Measurements from ENCODE around the gene CPXM1. TPM values are rescaled to one million over a fixed set of nuclear protein-coding genes. Genes with fewer than 3 reads are reported as not detected.

CPXM1 gene
- total RNA-seq, 1 experiment from 2014 or later = 105 TPM

GRCh38 chr20:2756056-2756611 is 44.3 kb downstream of the CPXM1 start:
- Histone ChIP-seq H3K36me3 (replicated peaks; ENCODE audit: control insufficient read depth, insufficient read depth, low read length) (no peaks in the 10 kb centered on the region), H3K27me3 (ENCODE audit: control insufficient read depth, insufficient read depth, low read length) (peaks cover 38% of the 10 kb centered on the region)
- peak; percentile 91 for DNase-seq

GRCh38 chr20:2755451-2756055 is 44.9 kb downstream of the CPXM1 start:
- Histone ChIP-seq H3K4me3 (ENCODE audit: insufficient read depth, low read depth, low read length) (no peak overlapping the region), H3K27me3 (ENCODE audit: control insufficient read depth, insufficient read depth, low read length) (peaks cover 44% of the 10 kb centered on the region), H3K36me3 (replicated peaks; ENCODE audit: control insufficient read depth, insufficient read depth, low read length) (no peaks in the 10 kb centered on the region)
- DNase-seq = peak; percentile 58

More at GRCh38 chr20:2756056-2756611, 44.3 kb downstream of the CPXM1 start:
- no peak overlapping the region for H3K4me3 ChIP-seq (ENCODE audit: insufficient read depth, low read depth, low read length)

GRCh38 chr20:2754424-2754823 is 46.0 kb downstream of the CPXM1 start:
- DNase-seq = peak; percentile 44
- Histone ChIP-seq H3K27me3 (ENCODE audit: control insufficient read depth, insufficient read depth, low read length) (peaks cover 55% of the 10 kb centered on the region), H3K4me3 (ENCODE audit: insufficient read depth, low read depth, low read length) (no peak overlapping the region), H3K36me3 (replicated peaks; ENCODE audit: control insufficient read depth, insufficient read depth, low read length) (no peaks in the 10 kb centered on the region)

GRCh38 chr20:2753461-2754040 is 46.9 kb downstream of the CPXM1 start:
- Histone ChIP-seq H3K27me3 (ENCODE audit: control insufficient read depth, insufficient read depth, low read length) (peaks cover 64% of the 10 kb centered on the region), H3K36me3 (replicated peaks; ENCODE audit: control insufficient read depth, insufficient read depth, low read length) (no peaks in the 10 kb centered on the region), H3K4me3 (ENCODE audit: insufficient read depth, low read depth, low read length) (no peak overlapping the region)
- DNase-seq = no peak

GRCh38 chr20:2752567-2753460 is 47.6 kb downstream of the CPXM1 start:
- Histone ChIP-seq H3K4me3 (ENCODE audit: insufficient read depth, low read depth, low read length) (peak overlapping the region; percentile 39), H3K27me3 (ENCODE audit: control insufficient read depth, insufficient read depth, low read length) (peaks cover 71% of the 10 kb centered on the region), H3K36me3 (replicated peaks; ENCODE audit: control insufficient read depth, insufficient read depth, low read length) (no peaks in the 10 kb centered on the region)
- DNase-seq = peak; percentile 95

- Histone ChIP-seq H3K36me3 (replicated peaks; ENCODE audit: control insufficient read depth, insufficient read depth, low read length) (no peaks in the 10 kb centered on the region), H3K4me3 (ENCODE audit: insufficient read depth, low read depth, low read length) (peak overlapping the region; percentile 39), H3K27me3 (ENCODE audit: control insufficient read depth, insufficient read depth, low read length) (peaks cover 78% of the 10 kb centered on the region)
- peak; percentile 82 for DNase-seq
These were observed 48.4 kb downstream of the CPXM1 start for GRCh38 chr20:2751878-2752566.

GRCh38 chr20:2751347-2751877 is 49.0 kb downstream of the CPXM1 start:
- Histone ChIP-seq H3K4me3 (ENCODE audit: insufficient read depth, low read depth, low read length) (peak overlapping the region; percentile 17), H3K36me3 (replicated peaks; ENCODE audit: control insufficient read depth, insufficient read depth, low read length) (no peaks in the 10 kb centered on the region), H3K27me3 (ENCODE audit: control insufficient read depth, insufficient read depth, low read length) (peaks cover 83% of the 10 kb centered on the region)
- DNase-seq = no peak

- Histone ChIP-seq H3K27me3 (ENCODE audit: control insufficient read depth, insufficient read depth, low read length) (peaks cover 90% of the 10 kb centered on the region), H3K4me3 (ENCODE audit: insufficient read depth, low read depth, low read length) (peak overlapping the region; percentile 33), H3K36me3 (replicated peaks; ENCODE audit: control insufficient read depth, insufficient read depth, low read length) (no peaks in the 10 kb centered on the region)
- DNase-seq = peak; percentile 89
These were observed 49.8 kb downstream of the CPXM1 start for GRCh38 chr20:2750491-2751251.

- peaks cover 93% of the 10 kb centered on the region for H3K27me3 ChIP-seq (ENCODE audit: control insufficient read depth, insufficient read depth, low read length)
- peak overlapping the region; percentile 33 for H3K4me3 ChIP-seq (ENCODE audit: insufficient read depth, low read depth, low read length)
- no peaks in the 10 kb centered on the region for H3K36me3 ChIP-seq (replicated peaks; ENCODE audit: control insufficient read depth, insufficient read depth, low read length)
- DNase-seq = peak; percentile 71
These were observed 50.4 kb downstream of the CPXM1 start for GRCh38 chr20:2749951-2750490.

- no peaks in the 10 kb centered on the region for H3K36me3 ChIP-seq (replicated peaks; ENCODE audit: control insufficient read depth, insufficient read depth, low read length)
- peaks cover 90% of the 10 kb centered on the region for H3K27me3 ChIP-seq (ENCODE audit: control insufficient read depth, insufficient read depth, low read length)
- DNase-seq = no peak
- H3K4me3 ChIP-seq (ENCODE audit: insufficient read depth, low read depth, low read length) = peak overlapping the region; percentile 33; the same call in 1 of the 2 replicates
These were observed 51.0 kb downstream of the CPXM1 start for GRCh38 chr20:2749343-2749950.

GRCh38 chr20:2748551-2749342 is 51.7 kb downstream of the CPXM1 start:
- Histone ChIP-seq H3K27me3 (ENCODE audit: control insufficient read depth, insufficient read depth, low read length) (peaks cover 83% of the 10 kb centered on the region), H3K4me3 (ENCODE audit: insufficient read depth, low read depth, low read length) (no peak overlapping the region), H3K36me3 (replicated peaks; ENCODE audit: control insufficient read depth, insufficient read depth, low read length) (no peaks in the 10 kb centered on the region)
- peak; percentile 89 for DNase-seq

GRCh38 chr20:2747676-2748235 is 52.7 kb downstream of the CPXM1 start:
- H3K27me3 ChIP-seq (ENCODE audit: control insufficient read depth, insufficient read depth, low read length) = peaks cover 80% of the 10 kb centered on the region
- DNase-seq = no peak
- H3K36me3 ChIP-seq (replicated peaks; ENCODE audit: control insufficient read depth, insufficient read depth, low read length) = no peaks in the 10 kb centered on the region
- no peak overlapping the region for H3K4me3 ChIP-seq (ENCODE audit: insufficient read depth, low read depth, low read length)
